ENCODE results near the gene HERC4.
"Not testable (repeated sequence)": the region's sequence is repeated elsewhere in the genome, so short reads cannot be mapped to it uniquely, and the experiment has no call there.

HERC4 gene

DNA sequence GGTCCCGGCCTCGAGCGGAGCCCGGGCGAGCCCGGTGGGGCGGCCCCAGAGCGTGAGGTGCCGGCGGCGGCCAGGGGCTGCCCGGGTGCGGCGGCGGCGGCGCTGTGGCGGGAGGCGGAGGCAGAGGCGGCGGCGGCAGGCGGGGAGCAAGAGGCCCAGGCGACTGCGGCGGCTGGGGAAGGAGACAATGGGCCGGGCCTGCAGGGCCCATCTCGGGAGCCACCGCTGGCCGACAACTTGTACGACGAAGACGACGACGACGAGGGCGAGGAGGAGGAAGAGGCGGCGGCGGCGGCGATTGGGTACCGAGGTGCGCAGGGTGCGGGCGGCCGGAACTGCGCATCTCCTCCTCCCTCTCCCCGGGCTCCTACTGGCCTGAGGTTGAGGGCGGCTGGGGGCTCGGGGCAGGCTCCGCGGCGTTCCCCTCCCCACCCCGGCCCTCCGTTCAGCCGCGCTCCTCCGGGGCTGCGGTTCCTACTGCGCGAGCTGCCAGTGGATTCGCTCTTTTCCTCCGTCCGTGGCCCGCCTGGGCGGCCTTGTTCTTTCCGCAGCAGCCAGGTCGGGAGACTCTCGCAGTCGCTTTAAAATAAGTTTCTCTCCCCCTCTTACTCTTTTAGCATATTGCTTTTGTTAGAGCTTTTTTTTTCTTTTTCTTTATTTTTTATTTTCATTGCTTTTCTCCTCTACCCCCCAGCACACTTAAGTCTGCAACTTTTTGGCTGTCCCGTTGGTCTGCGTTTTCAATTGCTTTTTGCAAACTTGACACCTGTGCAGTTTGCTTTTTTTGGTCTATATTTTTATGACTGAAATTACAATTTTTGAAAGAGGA lies 190.0 kb downstream of the HERC4 start:
- in situ Hi-C loops (cut with MboI; ENCODE audit: low sequenced_read_pairs), result no loop called here

DNA sequence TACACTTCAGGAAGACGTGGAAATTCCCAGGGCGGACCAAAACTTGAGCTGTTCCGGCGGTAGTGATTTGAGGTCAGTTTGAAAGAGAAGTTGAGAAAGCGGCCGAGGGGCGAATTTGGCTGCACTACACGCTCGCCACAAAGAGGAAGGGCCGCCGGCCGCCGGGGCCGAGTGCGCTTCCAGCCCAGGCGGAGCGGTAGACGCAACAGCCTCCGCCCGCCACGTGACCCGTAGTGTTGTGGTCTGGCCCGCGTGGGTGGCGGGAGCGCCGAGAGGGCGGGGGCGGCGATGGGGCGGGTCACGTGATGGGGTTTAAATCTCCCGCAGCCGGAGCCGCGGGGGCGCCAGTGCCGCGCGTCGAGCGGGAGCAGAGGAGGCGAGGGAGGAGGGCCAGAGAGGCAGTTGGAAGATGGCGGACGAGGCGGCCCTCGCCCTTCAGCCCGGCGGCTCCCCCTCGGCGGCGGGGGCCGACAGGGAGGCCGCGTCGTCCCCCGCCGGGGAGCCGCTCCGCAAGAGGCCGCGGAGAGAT lies 190.7 kb downstream of the HERC4 start, which contains the start of gene SIRT1:
Gene SIRT1, plus strand, starts transcription at position 344 of the 529 bp plus-strand sequence. Its CDS starts 66 bp downstream, at position 410.
- in situ Hi-C loops (cut with MboI; ENCODE audit: low sequenced_read_pairs), result no loop called here

DNA sequence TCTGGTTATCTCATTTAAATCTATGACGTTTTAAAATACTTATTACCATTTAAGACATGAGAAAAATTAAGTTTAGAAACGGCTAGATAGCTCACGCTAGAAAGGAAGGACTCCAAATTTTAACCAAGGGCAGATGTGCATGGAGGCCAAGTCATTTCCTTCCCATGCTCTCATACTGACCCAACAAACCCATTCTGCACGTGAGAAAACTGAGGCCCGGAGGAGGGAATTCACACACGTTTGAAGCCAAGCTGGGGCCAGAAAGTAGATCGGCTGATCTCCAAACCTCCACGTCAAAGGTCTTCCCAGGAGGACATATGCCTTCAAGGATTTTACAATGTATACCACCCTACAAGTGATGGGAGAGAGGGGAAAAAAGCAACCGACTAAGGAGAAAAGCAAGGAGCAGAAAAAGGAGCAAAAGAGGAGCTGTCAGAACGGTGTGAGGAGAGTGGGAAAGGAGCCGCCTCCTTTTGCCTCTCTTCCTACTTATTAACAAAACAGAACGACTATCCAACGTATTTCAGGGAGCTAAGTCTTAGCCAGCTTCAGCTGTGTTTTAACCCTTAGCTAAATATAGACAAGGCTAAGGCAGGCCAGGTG lies 191.3 kb downstream of the HERC4 start:
- in situ Hi-C loops (cut with MboI; ENCODE audit: low sequenced_read_pairs), result no loop called here

DNA sequence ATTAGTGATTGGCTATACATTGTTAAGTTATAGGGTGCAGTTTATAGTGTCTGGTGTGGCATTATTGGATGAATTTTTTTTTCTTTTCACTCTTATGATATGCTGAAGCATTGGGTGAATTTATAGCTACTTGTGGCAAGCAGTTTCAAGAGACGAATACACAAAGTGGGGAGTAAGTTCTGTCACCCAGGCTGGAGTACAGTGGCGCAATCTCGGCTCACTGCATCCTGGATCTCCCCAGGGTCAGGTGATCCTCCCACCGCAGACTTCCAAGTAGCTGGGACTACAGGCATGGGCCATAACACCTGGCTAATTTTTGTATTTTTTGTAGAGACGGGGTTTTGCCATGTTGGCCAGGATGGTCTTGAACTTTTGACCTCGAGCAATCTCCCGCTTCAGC lies 196.9 kb downstream of the HERC4 start:
- in situ Hi-C loops (cut with MboI; ENCODE audit: low sequenced_read_pairs), result no loop called here

DNA sequence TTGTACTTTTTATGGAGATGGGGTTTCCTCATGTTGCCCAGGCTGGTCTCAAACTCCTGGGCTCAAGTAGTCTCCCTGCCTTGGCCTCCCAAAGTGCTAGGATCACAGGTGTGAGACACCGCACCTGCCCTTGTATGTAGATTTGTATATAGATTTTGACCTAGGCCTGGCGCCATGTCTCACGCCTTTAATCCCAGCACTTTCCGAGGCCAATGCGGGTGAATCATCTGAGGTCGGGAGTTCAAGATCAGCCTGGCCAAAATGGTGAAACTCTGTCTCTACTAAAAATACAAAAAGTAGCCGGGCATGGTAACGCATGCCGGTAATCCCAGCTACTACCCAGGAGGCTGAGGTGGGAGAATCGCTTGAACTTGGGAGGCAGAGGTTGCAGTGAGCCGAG lies 197.7 kb downstream of the HERC4 start:
- in situ Hi-C loops (cut with MboI; ENCODE audit: low sequenced_read_pairs), result not testable (repeated sequence)

DNA sequence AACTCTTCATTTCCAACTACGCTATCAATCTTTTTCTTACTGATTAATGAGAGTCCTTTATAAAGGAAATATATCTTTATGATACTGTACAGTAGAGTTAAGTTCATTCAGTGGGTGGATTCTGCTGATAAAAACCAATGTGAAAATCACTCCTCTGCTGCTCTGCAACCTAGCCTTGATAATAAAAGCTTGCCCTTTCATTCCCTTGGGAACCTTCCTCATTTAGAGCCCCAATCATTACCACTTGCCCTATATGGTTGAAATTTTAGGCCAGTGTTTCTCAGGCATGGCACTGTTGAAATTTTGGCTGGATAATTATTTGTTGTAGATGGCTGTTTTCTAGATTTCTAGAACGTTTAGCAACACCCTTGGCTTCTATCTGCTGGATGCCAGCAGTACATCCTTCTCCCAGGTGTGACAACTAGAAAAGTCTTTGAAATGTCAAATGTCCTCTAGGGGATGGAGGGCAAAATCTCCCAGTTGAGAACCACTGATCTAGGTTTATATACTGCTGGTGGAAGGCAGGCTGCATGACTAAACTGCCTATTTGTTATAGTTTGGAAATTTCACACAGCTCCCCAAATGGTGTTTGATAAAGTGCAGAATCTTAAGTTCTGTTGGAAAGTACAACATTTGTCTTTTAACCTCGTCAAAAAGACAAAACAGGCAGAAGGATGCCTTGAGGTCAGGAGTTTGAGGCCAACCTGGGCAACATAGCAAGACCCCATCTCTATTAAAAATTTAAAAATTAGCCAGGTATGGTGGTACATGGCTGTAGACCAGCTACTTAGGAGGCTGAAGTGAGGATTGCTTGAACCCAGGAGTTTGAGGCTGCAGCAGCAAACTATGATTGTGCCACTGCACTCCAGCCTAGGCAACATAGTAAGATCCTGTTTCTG lies 199.5 kb downstream of the HERC4 start:
- in situ Hi-C loops (cut with MboI; ENCODE audit: low sequenced_read_pairs), result no loop called here

Data from hTERT RPE-1 (cell line).